MG63 (cell line): ENCODE data around the gene CFAP61. TPM values are rescaled to one million over a fixed set of nuclear protein-coding genes. Genes with fewer than 3 reads are reported as not detected.
"Not testable (repeated sequence)": the region's sequence is repeated elsewhere in the genome, so short reads cannot be mapped to it uniquely, and the experiment has no call there.

Source experiments
- DNase-seq: peaks from one replicate; pipeline ENCODE4 v3.0.0-alpha.2; 2020
- H3K27me3 ChIP-seq: fragments of 250-450 bp; sonication (Bioruptor Pico); 2 replicates; pipeline ENCODE4 v1.5.1; 2020; ENCODE audit warnings: mild to moderate bottlenecking, moderate library complexity
- H3K36me3 ChIP-seq: fragments of 250-450 bp; sonication (Bioruptor Pico); 2 replicates; pipeline ENCODE4 v1.5.1; 2020; ENCODE audit warnings: mild to moderate bottlenecking, moderate library complexity
- H3K4me3 ChIP-seq: fragments of 250-450 bp; sonication (Bioruptor Pico); 2 replicates; pipeline ENCODE4 v1.5.1; 2020; ENCODE audit warnings: mild to moderate bottlenecking, moderate library complexity
- H3K9me3 ChIP-seq: fragments of 250-450 bp; sonication (Bioruptor Pico); 2 replicates; pipeline ENCODE4 v1.5.1; 2020; ENCODE audit warnings: mild to moderate bottlenecking, moderate library complexity
- total RNA-seq: library from RNA; depleted of rRNA; stranded (reverse); fragments of >200 nt; shearing (Covaris generic); gene quantifications from 2 replicates; pipeline ENCODE4 v1.2.3, GENCODE V29; 2014; ENCODE audit warnings: low replicate concordance

The CFAP61 gene
- total RNA-seq, 1 experiment from 2014 or later, result not detected

- Histone ChIP-seq H3K27me3 (no peaks in the 10 kb centered on the region), H3K9me3 (no peaks in the 10 kb centered on the region), H3K4me3 (no peak overlapping the region), H3K36me3 (no peaks in the 10 kb centered on the region)
- no peak for DNase-seq
Observed at GRCh38 chr20:20102716-20103258, 50.5 kb downstream of the CFAP61 start.

DNA sequence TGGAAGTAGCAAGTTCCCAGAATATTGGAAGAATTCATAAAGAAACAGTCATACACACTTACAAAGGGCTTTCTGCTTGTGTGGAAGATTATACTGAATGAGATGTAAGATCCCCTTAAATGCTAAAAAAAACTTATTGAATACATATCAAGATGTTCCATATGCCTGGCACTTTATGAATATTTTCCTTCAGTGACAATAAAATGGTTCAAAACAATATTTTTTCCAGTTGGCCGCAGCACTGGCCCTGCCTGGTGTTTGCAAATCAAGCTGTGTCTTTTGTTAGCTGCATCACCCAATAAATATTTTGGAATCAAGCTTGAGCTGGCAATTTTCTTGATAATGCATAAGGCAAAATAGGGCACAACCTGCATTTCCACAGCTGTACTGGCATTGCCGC, 51.2 kb downstream of the CFAP61 start:
- Histone ChIP-seq H3K9me3 (no peaks in the 10 kb centered on the region), H3K27me3 (no peaks in the 10 kb centered on the region)

GRCh38 chr20:20123187-20123586, 70.9 kb downstream of the CFAP61 start:
- H3K4me3 ChIP-seq, H3K27me3 ChIP-seq, H3K36me3 ChIP-seq, H3K9me3 ChIP-seq, DNase-seq: not testable (repeated sequence)

More for the DNA sequence above, 51.2 kb downstream of the CFAP61 start:
- Histone ChIP-seq H3K4me3 (no peak overlapping the region), H3K36me3 (no peaks in the 10 kb centered on the region)
- no peak for DNase-seq

GRCh38 chr20:20130399-20130798, 78.1 kb downstream of the CFAP61 start:
- Histone ChIP-seq H3K27me3 (no peaks in the 10 kb centered on the region), H3K9me3 (no peaks in the 10 kb centered on the region), H3K36me3 (no peaks in the 10 kb centered on the region), H3K4me3 (no peak overlapping the region)
- no peak for DNase-seq

GRCh38 chr20:20134941-20135575, 82.7 kb downstream of the CFAP61 start:
- H3K4me3 ChIP-seq, result no peak overlapping the region
- no peaks in the 10 kb centered on the region for H3K36me3 ChIP-seq
- no peak for DNase-seq
- no peaks in the 10 kb centered on the region for H3K27me3 ChIP-seq
- H3K9me3 ChIP-seq, result no peaks in the 10 kb centered on the region

DNA sequence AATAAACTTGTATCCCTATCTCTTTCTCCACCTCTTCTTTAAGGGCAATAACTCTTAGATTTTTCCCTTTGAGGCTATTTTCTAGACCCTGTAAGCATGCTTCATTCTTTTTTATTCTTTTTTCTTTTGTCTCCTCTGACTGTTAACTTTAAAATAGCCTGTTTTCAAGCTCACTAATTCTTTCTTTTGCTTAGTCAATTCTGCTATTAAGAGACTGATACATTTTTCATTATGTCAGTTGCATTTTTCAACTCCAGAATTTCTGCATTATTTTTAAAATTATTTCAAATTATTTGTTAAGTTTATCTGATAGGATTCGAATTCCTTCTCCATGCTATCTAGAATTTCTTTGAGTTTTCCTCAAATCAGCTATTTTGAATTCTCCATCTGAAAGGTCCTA, 84.0 kb downstream of the CFAP61 start:
- no peaks in the 10 kb centered on the region for H3K36me3 ChIP-seq
- no peak for DNase-seq

GRCh38 chr20:20137851-20138250, 85.5 kb downstream of the CFAP61 start:
- no peak for DNase-seq
- no peaks in the 10 kb centered on the region for H3K27me3 ChIP-seq
- H3K4me3 ChIP-seq, result no peak overlapping the region
- no peaks in the 10 kb centered on the region for H3K36me3 ChIP-seq
- no peaks in the 10 kb centered on the region for H3K9me3 ChIP-seq

More for the DNA sequence above, 84.0 kb downstream of the CFAP61 start:
- Histone ChIP-seq H3K4me3 (no peak overlapping the region), H3K27me3 (no peaks in the 10 kb centered on the region), H3K9me3 (no peaks in the 10 kb centered on the region)

DNA sequence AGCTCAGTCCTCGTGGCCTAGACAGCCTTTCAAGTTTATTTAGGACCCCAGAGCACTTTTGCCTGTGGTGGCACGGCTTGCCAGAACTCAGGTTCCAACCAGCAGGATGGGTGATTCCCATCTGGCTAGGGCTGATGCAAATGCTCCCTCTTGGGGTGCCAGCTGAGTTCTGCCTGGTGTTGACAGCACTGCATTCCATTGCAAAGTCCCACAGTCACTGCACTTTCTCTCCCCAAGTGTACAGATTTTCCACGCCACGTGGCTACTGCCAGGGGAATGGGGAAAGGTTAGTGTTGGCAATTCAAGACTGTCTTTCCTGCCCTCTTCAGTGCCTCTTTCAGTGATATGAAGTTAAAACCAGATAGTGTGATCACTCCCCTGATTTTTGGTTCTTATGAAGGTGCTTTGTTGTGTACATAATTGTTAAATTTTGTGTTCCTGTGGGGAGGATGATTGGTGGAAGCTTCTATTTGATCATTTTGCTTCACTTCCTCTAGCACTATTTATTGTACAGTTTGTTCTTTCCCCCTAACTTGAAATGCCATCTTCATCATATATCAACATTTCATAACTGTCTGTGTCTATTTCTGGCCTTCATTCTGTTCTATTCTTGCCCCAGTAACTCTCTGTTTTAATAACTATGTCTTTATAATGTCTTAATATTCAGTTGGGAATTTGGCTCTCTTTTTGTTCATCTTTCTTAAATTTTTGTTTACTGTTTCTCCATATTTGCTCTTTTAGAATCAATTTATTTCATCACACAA, 86.2 kb downstream of the CFAP61 start:
- Histone ChIP-seq H3K36me3 (no peaks in the 10 kb centered on the region), H3K9me3 (no peaks in the 10 kb centered on the region), H3K27me3 (no peaks in the 10 kb centered on the region), H3K4me3 (no peak overlapping the region)
- DNase-seq, result no peak

- no peaks in the 10 kb centered on the region for H3K27me3 ChIP-seq
- no peaks in the 10 kb centered on the region for H3K36me3 ChIP-seq
- H3K9me3 ChIP-seq, result no peaks in the 10 kb centered on the region
- no peak for DNase-seq
- H3K4me3 ChIP-seq, result no peak overlapping the region
Observed at GRCh38 chr20:20139403-20139802, 87.1 kb downstream of the CFAP61 start.

- H3K27me3 ChIP-seq, result no peaks in the 10 kb centered on the region
- H3K36me3 ChIP-seq, result no peaks in the 10 kb centered on the region
- no peak overlapping the region for H3K4me3 ChIP-seq
- no peak for DNase-seq
- H3K9me3 ChIP-seq, result no peaks in the 10 kb centered on the region
Observed at GRCh38 chr20:20143165-20143564, 90.8 kb downstream of the CFAP61 start.

- Histone ChIP-seq H3K36me3 (no peaks in the 10 kb centered on the region), H3K9me3 (no peaks in the 10 kb centered on the region)
Observed at GRCh38 chr20:20143646-20144045, 91.3 kb downstream of the CFAP61 start.

DNA sequence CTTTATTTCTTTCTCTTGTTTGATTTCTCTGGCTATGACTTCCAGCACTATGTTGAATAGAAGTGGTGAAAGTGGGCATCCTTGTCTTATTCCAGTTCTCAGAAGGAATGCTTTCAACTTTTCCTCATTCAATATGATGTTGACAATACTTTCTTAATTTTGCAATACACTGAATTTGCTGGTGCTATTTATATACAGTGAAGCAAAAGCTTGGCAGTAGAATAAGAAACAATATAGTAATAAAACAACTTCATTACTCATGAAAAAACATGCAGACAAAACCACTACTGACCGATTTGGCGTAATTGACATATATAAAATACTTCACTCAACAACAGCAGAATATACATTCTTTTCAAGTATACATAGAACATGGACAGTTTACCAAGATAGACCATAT, 96.4 kb downstream of the CFAP61 start:
- Histone ChIP-seq H3K27me3 (no peaks in the 10 kb centered on the region), H3K4me3 (no peak overlapping the region), H3K9me3 (no peaks in the 10 kb centered on the region), H3K36me3 (no peaks in the 10 kb centered on the region)
- DNase-seq, result no peak

More at GRCh38 chr20:20143646-20144045, 91.3 kb downstream of the CFAP61 start:
- DNase-seq, result no peak
- H3K4me3 ChIP-seq, result no peak overlapping the region
- H3K27me3 ChIP-seq, result no peaks in the 10 kb centered on the region

- DNase-seq, result no peak
- Histone ChIP-seq H3K4me3 (no peak overlapping the region), H3K27me3 (no peaks in the 10 kb centered on the region), H3K36me3 (no peaks in the 10 kb centered on the region), H3K9me3 (no peaks in the 10 kb centered on the region)
Observed at GRCh38 chr20:20150241-20150640, 97.9 kb downstream of the CFAP61 start.

- H3K4me3 ChIP-seq, result no peak overlapping the region
- no peaks in the 10 kb centered on the region for H3K27me3 ChIP-seq
- no peaks in the 10 kb centered on the region for H3K36me3 ChIP-seq
- no peak for DNase-seq
- H3K9me3 ChIP-seq, result no peaks in the 10 kb centered on the region
Observed at GRCh38 chr20:20160520-20160919, 108.2 kb downstream of the CFAP61 start.

GRCh38 chr20:20161611-20162010, 109.3 kb downstream of the CFAP61 start:
- no peaks in the 10 kb centered on the region for H3K27me3 ChIP-seq
- no peaks in the 10 kb centered on the region for H3K9me3 ChIP-seq
- no peak overlapping the region for H3K4me3 ChIP-seq
- DNase-seq, result no peak
- no peaks in the 10 kb centered on the region for H3K36me3 ChIP-seq

DNA sequence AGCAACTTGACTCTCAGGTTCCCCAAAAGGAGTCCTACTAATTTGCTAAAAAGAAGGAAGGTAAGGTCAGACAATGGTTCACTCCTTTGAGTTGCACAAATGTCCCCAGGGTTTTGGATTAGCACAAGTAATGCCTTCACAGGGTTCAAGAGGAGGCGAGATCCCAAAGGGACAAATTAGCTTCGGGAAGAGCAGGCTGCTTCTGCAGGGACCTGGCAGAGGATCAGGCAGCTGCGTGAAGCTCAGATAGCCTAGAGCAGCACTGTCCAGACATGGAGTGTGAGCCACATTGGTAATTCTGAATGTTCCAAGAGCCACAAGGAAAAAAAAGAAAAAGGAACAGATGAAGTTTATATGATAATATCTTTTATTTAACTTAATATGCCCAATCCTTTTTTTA, 115.4 kb downstream of the CFAP61 start:
- Histone ChIP-seq H3K36me3 (no peaks in the 10 kb centered on the region), H3K9me3 (no peaks in the 10 kb centered on the region), H3K27me3 (no peaks in the 10 kb centered on the region), H3K4me3 (no peak overlapping the region)
- no peak for DNase-seq

DNA sequence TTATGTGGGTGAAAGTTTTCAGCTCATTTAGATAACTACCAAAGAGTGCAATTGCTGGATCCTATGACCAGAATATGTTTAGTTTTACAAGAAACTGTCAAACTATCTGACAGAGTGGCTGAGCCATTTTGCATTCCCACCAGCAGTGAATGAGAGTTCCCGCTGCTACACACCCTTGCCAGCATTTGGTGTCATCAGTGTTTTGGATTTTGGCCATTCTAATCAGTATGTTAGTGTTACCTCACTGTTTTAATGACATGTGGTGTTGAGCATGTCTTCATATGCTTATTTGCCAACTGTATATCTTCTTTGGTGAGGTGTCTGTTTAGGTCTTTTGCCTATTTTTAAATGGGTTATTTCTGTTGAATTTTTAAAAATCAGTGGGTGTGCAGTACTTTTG, 120.9 kb downstream of the CFAP61 start:
- Histone ChIP-seq H3K4me3 (no peak overlapping the region), H3K27me3 (no peaks in the 10 kb centered on the region), H3K9me3 (no peaks in the 10 kb centered on the region), H3K36me3 (no peaks in the 10 kb centered on the region)
- DNase-seq, result no peak
